ENCODE results near the gene DAPK2.
"Not testable (repeated sequence)": the region's sequence is repeated elsewhere in the genome, so short reads cannot be mapped to it uniquely, and the experiment has no call there.

Gene DAPK2

GRCh38 chr15:64066451-64066850 lies 20.2 kb upstream of the DAPK2 start:
- ATAC-seq, result no peak
- no peak for TF ChIP-seq TCF4 (CRISPR knock-in tag; IDR thresholded peaks at IDR 0.05; ENCODE audit: borderline replicate concordance)
- TF ChIP-seq ZFP30 (CRISPR knock-in tag; IDR thresholded peaks at IDR 0.05), result no peak
- no peak for TF ChIP-seq CSDC2 (CRISPR knock-in tag; IDR thresholded peaks at IDR 0.05)
- TF ChIP-seq SNAI2 (CRISPR knock-in tag; IDR thresholded peaks at IDR 0.05), result no peak
- TF ChIP-seq ISL1 (CRISPR knock-in tag; IDR thresholded peaks at IDR 0.05), result no peak
- no peak for TF ChIP-seq ESRRG (CRISPR knock-in tag; IDR thresholded peaks at IDR 0.05)
- no peak for TF ChIP-seq ZNF70 (CRISPR knock-in tag; IDR thresholded peaks at IDR 0.05)
- TF ChIP-seq RARB (CRISPR knock-in tag; IDR thresholded peaks at IDR 0.05), result no peak
- TF ChIP-seq, protein P1, sequence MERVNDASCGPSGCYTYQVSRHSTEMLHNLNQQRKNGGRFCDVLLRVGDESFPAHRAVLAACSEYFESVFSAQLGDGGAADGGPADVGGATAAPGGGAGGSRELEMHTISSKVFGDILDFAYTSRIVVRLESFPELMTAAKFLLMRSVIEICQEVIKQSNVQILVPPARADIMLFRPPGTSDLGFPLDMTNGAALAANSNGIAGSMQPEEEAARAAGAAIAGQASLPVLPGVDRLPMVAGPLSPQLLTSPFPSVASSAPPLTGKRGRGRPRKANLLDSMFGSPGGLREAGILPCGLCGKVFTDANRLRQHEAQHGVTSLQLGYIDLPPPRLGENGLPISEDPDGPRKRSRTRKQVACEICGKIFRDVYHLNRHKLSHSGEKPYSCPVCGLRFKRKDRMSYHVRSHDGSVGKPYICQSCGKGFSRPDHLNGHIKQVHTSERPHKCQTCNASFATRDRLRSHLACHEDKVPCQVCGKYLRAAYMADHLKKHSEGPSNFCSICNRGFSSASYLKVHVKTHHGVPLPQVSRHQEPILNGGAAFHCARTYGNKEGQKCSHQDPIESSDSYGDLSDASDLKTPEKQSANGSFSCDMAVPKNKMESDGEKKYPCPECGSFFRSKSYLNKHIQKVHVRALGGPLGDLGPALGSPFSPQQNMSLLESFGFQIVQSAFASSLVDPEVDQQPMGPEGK (CRISPR knock-in tag; IDR thresholded peaks at IDR 0.05; ENCODE audit: borderline replicate concordance), result no peak
- TF ChIP-seq, protein P2, sequence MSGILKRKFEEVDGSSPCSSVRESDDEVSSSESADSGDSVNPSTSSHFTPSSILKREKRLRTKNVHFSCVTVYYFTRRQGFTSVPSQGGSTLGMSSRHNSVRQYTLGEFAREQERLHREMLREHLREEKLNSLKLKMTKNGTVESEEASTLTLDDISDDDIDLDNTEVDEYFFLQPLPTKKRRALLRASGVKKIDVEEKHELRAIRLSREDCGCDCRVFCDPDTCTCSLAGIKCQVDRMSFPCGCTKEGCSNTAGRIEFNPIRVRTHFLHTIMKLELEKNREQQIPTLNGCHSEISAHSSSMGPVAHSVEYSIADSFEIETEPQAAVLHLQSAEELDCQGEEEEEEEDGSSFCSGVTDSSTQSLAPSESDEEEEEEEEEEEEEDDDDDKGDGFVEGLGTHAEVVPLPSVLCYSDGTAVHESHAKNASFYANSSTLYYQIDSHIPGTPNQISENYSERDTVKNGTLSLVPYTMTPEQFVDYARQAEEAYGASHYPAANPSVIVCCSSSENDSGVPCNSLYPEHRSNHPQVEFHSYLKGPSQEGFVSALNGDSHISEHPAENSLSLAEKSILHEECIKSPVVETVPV (CRISPR knock-in tag; IDR thresholded peaks at IDR 0.05), result no peak
- no peak for TF ChIP-seq OSR1 (CRISPR knock-in tag; IDR thresholded peaks at IDR 0.05)

GRCh38 chr15:64060716-64061115 lies 14.4 kb upstream of the DAPK2 start:
- TF ChIP-seq ESRRG (CRISPR knock-in tag; IDR thresholded peaks at IDR 0.05) (no peak), TCF4 (CRISPR knock-in tag; IDR thresholded peaks at IDR 0.05; ENCODE audit: borderline replicate concordance) (no peak), SNAI2 (CRISPR knock-in tag; IDR thresholded peaks at IDR 0.05) (no peak)
- ATAC-seq, result no peak

DNA sequence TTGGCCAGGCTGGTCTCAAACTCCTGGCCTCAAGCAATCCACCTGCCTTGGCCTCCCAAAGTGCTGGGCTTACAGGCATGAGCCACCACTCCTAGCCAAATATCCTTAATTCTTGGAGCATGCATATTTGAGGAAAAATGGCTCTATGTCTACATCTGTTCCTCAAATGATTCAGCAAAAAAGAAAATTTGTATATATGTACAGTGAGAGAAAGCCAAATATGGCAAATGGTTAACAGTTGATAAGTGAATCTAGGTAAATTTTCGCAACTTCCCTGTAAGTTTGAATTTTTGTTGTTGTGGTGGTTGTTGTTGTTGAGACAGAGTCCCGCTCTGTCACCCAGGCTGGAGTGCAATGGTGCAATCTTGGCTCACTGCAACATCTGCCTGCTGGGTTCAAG lies 12.8 kb upstream of the DAPK2 start:
- ATAC-seq, result not testable (repeated sequence)

DNA sequence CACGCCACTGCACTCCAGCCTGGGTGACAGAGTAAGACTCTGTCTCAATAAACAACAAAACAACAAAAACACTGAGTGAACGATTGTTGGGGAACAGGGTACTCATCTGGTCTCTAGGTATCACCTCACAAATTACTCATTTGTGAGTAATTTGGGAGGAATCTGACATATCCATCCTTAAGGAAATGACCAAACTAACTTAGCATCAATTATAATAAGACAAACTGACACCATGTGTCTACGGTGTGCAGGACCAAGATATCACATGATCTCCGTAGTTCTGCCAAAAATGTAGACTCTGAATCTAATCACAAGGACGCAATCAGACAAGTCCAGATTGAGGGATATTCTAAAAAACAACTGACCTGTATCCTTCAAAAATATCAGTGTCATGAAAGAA lies 12.0 kb upstream of the DAPK2 start:
- no peak for ATAC-seq
- TF ChIP-seq CREB5 (CRISPR knock-in tag; IDR thresholded peaks at IDR 0.05; ENCODE audit: low read depth) (no peak), TSHZ2 (CRISPR knock-in tag; IDR thresholded peaks at IDR 0.05) (no peak), GLIS3 (CRISPR knock-in tag; IDR thresholded peaks at IDR 0.05) (no peak)

GRCh38 chr15:64053674-64054073 lies 7.4 kb upstream of the DAPK2 start:
- not testable (repeated sequence) for ATAC-seq

DNA sequence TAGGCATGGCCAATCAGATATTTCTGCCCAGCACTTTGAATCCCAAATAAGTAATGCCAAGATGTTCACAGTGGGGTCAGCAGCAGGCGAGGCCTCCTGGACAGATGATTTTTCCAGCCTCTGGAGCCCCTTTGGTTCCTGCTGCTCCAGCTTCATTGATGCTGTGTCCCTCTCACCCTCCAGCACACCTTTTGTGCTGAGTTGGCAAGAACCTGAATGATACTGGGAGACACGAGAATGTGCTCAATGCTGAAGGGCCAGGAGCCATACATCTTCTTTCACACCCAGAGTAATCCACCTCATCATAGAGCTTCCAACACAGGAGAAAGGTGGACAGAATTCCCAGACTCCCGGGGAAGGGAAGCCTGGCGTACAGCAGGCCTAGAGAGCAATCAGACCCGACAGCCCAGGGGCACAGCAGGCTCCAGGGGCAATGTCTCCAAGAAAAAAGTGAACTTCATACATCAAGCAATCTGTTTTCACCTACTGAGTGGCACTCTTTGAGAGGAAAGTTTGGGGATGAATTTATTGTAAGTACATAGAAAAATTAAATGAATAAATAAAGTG lies 6.7 kb upstream of the DAPK2 start:
- no peak for ATAC-seq
- no peak for TF ChIP-seq POU6F1 (CRISPR knock-in tag; IDR thresholded peaks at IDR 0.05; ENCODE audit: borderline replicate concordance, low read depth)
- no peak for TF ChIP-seq ISL1 (CRISPR knock-in tag; IDR thresholded peaks at IDR 0.05)
- no peak for TF ChIP-seq ZNF565 (CRISPR knock-in tag; conservative IDR thresholded peaks at IDR 0.05; ENCODE audit: low read depth)
- no peak for TF ChIP-seq ZFP30 (CRISPR knock-in tag; IDR thresholded peaks at IDR 0.05)
- no peak for TF ChIP-seq GLIS3 (CRISPR knock-in tag; IDR thresholded peaks at IDR 0.05)
- TF ChIP-seq SNAI2 (CRISPR knock-in tag; IDR thresholded peaks at IDR 0.05), result no peak
- no peak for TF ChIP-seq ESRRG (CRISPR knock-in tag; IDR thresholded peaks at IDR 0.05)
- TF ChIP-seq ZNF8 (CRISPR knock-in tag; IDR thresholded peaks at IDR 0.05), result no peak
- TF ChIP-seq OSR1 (CRISPR knock-in tag; IDR thresholded peaks at IDR 0.05), result no peak
- TF ChIP-seq RARB (CRISPR knock-in tag; IDR thresholded peaks at IDR 0.05), result no peak
- TF ChIP-seq, protein P2 (CRISPR knock-in tag; IDR thresholded peaks at IDR 0.05), result no peak
- TF ChIP-seq ZNF70 (CRISPR knock-in tag; IDR thresholded peaks at IDR 0.05), result no peak
- TF ChIP-seq, protein P1 (CRISPR knock-in tag; IDR thresholded peaks at IDR 0.05; ENCODE audit: borderline replicate concordance), result no peak
- no peak for TF ChIP-seq PPARA (CRISPR knock-in tag; IDR thresholded peaks at IDR 0.05; ENCODE audit: borderline replicate concordance)
- TF ChIP-seq ZFP3 (CRISPR knock-in tag; IDR thresholded peaks at IDR 0.05), result no peak
- TF ChIP-seq ZC3H10 (CRISPR knock-in tag; IDR thresholded peaks at IDR 0.05), result no peak
